Activated CD8-positive, alpha-beta memory T cell treated with anti-CD3 and anti-CD28 coated beads, Interleukin-2, amount 50 U/mL, for 1 hour (primary cell): ENCODE results near the gene NDUFA13.

Experiments
- DNase-seq: peaks from one replicate; pipeline ENCODE4 v3.0.0-alpha.2; 2020; ENCODE audit errors: extremely low read depth

NDUFA13 gene

DNA sequence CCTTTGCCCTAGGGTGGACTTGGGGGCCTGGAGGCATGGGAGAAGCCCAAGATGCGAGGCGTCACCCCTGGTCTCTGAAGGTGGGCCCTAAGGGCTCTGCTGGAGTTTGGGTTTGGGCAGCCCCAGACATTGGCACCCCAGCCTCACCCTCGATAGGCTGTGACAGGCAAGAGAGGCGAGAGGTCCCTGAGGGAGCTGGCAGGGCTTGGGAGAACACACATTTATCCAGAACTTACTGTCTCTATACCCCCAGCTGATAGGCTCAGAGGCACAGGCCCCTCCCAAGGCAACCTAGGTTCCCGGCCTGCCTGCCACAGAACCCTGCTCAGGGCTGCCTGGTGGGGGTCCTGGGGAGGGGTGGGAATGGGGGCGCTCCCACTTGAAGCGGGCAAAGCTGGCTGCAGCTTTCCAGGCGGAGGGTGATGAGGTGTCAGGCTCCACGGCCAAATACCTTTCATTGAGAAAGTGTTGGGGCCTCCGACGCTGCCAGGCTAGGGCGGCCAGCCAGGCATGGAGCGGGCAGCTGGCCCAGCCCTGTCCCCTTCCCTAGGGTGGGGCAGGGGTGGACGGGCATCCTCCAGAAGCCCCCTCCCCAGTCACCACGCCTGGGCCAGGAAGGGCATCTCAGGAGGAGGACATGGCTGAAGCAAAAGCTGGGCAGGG, 31.8 kb downstream of the NDUFA13 start:
- DNase-seq: no peak

DNA sequence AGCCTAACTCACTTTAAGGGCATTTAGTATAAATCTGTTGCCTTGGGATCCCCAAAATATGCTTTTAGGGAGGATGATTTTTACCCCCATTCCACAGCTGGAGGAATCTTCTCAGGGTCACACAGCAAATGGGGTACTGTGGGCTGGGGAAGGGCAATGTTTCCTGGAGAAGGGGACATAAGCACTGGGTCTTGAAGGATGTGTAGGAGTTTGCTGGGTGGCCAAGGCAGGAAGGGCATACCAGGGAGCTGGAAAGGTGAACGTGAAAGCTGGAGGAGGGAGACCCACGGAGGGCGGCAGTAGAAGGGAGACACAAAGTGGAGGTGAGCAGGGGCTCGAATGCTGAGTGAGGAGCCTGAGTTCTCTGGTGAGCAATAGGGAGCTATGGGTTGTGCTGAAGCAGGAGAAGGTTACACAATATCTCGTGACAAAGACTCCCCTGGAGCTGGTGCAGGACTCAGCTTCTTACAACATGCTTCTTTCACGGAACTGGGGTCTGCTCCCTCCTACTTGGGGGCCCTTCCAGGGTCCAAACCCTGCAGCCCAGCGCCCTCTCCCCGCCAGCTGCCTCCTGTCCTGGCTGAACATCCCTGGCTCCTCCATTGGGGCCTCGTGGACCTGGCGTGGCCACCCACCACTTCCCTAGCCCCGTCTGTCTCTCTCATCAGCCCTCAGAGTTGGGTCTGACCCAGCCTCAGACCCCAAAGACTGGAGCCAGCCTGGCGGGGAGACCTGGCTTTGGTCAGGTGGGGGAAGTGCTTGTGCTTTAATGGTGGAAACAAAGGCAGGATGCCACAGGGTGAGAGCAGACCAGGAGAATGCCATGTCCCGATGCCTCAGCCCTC, 33.1 kb downstream of the NDUFA13 start:
- DNase-seq: no peak

DNA sequence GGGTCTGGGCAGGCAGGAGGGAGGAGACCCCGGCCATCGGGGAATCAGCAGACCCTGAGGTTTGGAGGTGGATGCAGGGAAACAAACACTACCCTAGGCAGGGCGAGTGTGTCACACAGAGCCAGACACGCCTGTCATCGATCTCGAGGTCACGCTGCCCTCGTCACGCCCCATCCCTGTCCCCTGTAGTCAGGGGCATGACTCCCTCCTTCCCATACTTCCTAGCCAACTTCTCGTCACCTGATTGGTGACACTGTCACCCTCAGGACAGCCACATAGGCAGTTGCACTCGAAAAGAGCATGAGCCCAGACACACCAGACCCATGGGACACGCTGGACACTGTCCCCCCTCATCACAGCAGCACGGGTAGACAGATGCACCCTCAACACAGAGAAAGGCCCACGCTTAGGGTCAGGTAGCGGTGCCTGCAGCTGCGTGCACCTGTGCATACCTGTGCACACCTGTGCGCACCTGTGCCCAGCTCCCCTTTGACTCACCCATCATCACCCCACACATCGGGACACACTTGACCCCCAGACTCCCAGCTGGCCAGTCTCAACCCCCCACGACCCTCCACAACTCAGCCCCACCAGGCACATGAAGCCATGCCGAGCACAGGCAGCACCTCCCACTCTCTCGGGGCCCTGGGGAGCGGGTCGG, 33.9 kb downstream of the NDUFA13 start:
- DNase-seq: no peak

DNA sequence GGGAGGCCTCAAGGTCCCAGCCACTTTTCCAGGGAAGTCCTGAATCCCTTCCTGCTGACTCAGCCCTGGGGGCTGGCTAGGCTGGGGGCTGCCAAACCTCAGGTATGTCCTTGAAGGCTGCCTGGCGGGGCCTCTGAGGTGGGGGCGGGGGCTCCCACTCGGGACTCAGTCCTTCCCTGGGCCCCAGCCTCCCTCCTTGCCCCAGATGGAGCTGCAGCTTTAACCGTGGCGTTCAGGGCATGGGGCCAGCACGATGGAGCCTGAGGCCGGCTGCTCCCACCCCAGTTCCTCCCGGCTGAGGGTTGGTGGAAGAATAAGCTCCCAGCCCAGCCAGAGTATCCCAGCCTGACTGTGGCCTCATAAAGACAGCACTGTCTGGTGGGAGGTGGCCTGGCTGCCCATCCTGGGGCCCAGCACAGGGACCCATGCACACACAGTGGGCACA, 34.5 kb downstream of the NDUFA13 start:
- DNase-seq: no peak

DNA sequence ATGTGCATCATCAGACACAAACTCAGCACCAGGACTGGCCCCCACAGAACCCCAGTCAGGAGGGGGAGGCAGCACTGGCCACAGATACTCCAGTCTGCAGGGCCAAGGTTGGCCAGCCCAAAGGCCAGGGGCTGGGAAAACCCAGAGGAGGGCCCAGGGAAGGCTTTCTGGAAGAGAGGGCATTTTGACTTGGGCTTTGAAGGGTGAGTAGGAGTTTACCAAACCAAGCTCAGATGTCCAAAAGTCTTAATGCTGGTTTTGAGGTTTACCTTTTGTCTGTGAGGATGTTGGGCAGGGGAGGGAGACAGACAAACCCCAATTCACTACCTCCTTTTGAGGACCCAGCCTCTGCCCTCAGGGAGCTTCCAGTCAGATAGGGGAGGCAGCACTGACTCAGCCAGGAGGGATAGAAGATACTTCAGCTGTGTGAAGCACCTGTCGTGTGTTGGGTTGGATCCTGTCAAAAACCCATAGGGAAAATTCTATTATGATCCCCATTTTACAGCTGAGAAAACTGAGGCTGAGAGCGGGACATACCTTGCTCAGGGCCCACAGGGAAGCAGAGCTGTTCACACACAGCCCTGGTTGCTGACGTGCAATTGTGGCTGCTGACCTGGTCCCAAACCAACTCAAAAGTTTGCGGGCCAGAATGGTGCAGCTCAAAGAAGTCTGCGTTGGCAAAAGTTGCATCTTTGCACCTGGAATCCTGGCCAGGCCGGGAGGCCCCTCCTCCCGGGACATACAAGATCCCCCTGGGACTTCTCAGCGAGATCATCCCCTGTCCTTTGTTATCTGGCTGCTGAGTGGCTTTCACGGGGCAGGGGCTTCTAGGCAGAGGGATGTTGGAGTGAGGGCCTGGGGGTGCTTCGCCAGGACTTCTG, 35.2 kb downstream of the NDUFA13 start:
- no peak for DNase-seq

DNA sequence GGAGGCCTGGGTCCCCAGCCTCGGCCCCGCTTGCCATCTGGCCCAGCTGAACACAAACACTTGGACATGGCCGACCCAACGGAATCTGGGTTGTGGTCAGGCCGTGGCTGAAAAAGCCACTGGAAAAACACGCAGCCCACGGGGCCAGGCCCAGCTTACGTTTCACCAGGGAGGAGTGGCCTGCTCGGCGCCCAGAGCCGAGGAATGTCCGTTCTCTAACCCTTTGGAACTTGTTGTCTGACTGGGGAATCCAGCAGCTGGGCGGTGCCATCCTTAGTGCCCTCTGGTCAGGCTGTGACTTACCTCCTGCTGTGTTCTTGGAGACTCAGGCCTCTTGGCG, 35.8 kb downstream of the NDUFA13 start:
- no peak for DNase-seq

DNA sequence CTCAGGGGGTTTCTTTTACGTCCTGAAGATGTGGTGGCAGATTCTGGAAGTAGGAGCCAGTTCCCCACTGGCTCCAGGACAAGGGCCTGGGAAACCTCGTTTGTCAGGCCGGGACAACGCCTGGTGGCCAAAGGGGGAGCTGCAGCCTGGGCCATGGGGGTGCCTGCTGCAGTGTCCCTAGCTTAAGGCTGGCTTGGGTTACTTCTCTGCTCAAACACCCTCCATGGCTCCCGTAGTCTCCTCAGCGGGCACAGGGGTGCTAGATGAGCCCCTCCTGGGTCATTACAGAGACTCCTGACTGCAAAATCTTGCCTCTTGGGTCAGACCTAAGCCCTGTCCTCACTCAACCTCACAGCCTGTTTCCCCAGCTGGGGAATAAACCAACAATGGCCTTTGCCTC, 36.8 kb downstream of the NDUFA13 start:
- DNase-seq: no peak

DNA sequence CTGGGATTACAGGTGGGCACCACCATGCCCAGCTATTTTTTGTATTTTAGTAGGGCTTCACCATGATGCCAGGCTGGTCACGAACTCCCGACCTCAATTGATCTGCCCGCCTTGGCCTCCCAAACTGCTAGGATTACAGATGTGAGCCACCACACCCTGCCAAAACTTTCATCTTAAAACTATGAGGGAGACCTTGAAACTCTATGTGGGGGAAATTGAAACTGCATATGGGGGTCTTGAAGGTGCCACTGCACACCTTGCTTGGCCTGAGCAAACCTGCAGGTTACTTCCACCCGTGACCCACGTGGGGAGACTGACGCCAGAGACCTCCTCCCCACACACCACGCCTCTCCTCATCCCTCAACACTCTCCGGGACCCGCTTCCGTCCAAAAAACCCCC, 37.6 kb downstream of the NDUFA13 start:
- no peak for DNase-seq

DNA sequence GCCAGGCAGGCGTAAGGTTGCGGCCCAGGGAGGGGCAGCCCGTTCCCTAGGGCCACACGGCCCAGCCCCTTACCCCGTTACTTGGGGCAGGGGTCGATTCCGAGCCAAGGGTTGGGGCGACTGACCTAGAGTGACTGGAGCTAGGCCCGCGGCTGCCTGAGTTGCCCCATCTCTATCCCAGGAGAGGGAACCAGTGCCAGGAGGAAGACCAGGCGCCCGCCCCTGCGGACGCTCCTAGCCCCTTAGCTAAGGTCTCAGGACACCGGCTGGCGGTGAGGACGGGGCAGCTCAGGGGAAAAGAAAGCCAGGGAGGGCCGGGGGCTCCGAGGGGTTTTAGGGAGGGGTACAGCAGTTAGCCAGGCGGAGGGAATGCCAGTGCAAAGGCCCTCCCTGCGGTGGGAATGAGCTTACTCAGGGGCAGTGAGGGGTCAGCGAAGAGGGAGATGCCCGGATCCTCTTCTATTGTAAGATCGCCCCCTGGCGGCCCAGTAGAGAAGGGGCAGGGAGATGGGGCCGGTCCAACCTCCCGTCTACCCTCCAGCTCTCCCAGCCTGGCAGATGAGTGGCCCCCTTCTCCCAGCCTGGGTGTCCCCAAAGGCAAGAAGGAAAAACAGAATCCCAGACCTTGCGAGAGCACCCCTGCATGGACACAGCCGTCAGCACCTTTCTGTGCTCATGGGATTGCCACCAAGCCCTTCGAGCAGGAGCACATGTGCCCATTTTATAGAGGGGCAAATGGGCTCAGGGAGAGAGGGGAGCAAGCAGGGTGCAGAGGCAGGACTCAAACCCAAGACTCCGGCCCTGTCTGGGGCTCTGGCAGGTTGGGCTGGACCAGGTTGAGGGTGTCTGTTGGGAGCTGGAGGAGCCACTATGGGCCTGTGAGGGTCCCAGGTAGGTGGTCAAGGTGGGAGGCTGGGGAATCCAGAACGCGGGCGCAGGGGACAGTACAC, 38.3 kb downstream of the NDUFA13 start:
- DNase-seq: no peak

DNA sequence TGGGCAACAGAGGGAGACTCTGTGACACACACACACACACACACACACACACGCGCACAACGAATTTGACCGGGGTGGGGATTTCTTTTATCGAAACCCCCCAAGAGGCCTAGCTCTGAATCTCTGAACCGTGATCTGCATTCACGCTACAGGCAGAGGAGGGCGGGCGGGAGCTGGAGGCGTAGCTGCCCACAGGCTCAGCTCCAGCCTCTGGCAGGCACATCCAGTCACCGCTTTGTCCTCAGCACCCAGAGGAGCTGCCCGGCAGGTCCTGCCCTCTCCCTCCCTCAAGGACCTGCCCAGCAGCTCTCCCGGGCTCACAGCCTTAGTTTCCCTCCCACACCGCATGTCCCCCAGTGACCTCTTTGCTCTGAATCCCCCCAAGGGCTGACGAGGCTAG, 42.0 kb downstream of the NDUFA13 start:
- no peak for DNase-seq

DNA sequence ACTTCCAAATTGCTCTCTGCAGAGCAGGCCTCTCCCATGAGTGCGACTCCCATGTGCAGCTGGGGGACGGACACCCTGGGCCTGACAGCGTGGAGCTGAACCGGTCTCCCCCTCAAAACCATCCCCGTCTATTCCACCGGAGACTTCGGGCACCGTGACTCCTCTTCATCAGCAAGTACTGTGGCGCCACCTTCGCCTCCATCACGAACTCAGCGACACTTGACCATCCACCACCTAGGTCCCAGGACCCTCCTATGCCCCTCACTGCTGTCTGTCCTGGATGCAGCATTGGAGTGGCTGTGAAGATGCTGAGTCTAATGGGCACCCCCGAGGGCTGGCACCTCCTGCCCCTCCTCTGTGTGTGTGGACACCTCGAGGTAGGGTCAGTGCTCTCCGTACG, 42.6 kb downstream of the NDUFA13 start:
- DNase-seq: no peak

DNA sequence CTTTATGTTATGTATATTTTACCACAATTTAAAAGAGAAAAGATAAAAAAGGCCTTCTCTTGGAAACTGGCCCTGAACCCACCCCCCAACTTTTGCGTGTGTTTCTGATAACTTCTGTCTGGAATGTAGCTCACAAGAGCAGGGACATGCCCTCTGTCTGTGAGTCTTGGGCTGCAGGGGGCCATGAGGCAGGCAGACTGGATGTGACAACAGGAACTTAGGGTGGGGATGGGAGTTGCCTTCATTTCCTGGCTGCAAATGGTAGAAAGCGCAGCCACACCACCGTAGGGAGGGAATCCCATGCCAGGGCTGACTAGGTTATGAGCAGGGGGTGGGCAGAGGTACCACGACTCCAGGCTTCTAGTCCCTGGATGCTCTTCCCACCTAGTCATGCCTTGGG, 43.9 kb downstream of the NDUFA13 start:
- no peak for DNase-seq

DNA sequence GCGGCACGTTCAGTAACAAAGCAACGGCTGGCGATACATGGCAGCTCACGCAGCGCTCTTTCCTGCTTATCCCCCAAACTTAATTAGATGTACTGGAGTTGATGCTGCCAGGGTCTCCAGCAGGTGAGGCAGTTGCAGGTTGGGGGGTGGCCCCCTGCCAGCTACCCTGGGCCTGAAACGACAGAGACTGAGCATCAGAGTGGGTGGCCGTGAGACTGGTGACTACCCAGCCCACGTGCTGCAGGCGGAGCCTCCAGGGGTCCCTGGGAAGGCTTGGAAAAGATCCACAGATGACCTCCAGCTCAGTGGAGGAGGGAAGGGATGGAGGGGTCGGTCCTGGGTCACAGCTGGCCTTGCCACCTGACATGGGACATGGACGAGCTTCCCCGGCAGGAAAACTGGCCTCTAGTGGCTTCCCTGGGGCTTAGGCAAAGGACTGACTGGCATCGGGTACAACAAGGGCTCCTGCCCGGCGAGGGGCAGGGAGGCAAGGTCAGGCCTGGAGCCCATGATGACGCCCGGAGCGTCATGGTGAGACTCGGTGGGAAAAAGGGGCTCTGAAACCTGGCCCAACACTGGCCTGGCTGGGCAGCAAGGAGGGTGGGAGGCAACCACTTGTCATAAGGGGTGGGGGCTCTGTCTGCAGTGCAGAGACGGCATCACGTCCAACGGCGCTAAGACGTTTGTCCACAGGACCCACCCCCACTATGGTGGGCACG, 46.1 kb downstream of the NDUFA13 start:
- DNase-seq: no peak

DNA sequence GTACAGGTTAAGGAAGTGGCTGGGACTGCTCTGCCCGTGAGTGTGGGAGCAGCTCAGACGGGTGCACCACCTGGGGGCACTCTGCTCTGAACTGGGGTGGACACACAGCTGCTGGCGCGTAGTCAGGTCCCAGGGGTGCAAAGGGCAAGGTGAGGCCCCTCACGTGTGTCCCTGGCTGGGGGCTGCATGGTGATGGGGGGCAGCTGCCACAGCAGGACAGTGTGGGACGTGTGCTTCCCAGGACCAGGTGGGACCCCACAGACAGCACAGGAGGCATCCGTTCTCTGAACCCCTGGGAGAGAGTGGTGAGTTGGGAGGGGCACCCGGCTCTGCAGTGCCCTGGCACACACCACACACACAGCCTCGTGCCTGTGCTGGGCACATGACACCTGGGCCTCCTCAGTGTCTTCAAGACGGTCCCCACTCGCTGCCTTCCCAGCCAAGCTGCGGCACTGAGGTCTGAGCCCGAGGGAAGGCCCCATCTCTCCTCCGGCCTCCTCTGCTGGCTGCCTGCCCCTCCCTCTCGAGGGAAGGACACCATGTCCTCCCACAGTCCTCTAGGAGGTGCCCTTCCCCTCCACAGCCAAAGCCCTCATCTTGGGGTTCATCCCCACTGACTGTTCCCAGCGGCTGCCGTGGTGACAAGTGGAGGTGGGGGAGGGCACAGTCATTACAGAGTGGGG, 46.8 kb downstream of the NDUFA13 start:
- no peak for DNase-seq

DNA sequence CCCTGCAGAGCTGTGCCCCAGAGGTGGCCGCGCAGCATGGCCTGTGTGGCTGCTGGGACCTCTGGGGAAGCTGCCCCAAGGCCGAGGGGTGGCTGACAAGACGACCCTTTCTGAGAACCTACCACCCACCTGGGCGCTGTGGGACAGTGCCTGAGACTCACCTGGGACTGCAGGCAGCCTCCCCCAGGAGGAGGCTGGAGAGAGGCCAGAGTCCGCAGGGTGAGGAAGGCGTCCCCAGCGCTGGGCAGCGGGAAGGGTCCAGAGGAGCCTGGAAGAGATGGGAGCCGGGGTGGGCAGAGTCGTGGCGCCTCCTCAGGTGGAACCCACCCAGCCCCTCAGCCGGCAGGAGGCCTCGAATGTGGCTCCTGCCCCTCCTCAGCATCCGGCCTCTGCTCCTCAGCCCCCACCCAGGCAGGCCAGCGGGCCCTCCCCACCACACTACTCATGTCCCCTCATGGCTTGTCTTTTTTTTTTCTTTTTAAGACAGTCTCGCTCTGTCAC, 47.4 kb downstream of the NDUFA13 start:
- DNase-seq: no peak

DNA sequence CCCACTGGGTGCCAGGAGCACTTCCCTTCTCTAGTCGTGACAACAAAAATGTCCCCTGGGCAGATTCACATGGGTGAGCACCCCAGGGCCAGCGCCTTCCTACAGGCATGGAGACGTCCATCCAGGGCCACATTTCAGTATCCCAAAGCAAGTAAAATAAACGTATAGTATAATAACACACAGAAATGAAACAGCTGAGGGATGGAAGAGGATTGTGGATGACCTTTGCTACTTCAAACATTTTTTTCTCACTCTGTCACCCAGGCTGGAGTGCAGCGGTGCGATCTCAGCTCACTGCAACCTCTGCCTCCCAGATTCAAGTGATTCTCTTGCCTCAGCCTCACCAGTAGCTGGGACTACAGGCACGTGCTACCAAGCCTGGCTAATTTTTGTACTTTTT, 50.3 kb downstream of the NDUFA13 start:
- no peak for DNase-seq

DNA sequence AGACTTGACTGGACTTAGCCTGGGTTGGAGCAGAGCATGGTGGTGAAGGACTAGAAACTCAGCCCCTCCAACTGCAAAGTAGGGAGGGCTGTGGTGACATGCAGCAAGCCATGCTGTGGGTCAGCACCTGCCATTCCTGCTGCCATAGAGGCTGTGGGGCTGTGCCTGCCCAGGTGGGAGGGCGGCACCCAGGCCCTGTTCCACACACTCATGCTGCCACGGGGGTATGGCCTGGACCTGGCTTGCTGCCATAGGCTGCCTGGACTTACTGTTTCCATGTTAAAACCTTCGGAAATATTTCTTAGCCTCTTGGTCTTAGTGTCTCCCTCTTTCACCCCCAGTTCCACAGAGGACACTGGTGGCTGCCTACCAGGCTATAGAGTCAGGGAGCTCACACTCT, 51.4 kb downstream of the NDUFA13 start:
- DNase-seq: no peak

DNA sequence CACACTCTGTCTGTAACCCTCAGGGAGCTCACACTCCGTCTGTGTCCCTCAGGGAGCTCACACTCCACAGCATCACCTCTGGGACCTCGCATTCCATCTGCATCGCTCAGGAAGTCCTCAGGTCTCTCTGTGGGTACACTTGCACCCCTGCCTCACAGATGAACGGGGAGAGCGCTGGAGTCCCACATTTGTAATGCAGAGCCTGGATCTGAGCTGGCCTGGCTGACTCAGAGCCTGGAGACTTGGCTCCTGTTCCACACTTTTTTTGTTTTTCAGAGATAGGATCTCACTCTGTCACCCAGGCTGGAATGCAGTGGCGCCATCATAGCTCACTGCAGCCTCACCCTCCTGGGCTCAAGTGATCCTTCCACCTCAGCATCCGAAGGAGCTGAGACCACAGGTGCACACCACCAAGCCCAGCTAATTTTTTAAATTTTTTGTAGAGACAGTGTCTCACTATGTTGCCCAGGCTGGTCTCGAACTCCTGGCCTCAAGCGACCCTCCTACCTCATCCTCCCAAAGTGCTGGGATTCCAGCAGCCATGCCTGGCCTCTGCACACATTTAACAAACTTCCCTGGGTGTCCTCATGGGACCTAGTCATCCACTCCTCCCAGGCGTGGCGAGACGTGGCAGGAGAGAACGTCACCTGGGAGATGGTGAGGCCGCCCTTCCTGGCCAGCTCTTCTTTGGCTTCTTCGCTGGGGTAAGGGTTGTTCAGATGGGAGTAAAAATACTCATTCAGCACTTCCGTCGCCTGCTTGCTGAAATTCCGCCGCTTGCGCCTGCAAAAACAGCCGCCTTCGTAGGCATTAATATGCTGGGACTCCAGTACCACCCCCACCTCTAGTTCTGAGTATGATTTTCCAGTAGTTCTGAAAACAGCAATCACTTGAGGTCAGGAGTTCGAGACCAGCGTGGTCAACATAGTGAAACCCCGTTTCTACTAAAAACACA, 53.1 kb downstream of the NDUFA13 start:
- DNase-seq: no peak
